Measurements from ENCODE around the gene PRKN.

The PRKN gene

DNA sequence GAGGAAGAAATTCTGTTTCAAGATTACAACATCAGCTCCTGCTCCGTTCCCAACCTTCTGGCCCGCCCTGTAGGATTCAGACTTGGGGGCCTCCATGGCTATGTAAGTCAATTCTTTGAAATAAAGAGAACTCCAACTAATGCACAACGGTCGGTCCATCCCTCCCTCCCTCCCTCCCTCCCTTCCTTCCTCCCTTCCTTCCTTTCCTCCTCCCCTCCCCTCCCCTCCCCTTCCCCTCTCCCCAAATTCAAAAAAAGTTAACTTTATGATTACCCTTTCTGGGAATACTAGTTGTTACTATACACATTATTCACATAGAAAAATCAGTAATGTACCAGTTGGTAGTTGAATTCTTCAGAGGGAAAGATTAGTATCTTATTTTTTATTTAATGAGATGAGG, 1274.0 kb downstream of the PRKN start:
- no peak for DNase-seq

DNA sequence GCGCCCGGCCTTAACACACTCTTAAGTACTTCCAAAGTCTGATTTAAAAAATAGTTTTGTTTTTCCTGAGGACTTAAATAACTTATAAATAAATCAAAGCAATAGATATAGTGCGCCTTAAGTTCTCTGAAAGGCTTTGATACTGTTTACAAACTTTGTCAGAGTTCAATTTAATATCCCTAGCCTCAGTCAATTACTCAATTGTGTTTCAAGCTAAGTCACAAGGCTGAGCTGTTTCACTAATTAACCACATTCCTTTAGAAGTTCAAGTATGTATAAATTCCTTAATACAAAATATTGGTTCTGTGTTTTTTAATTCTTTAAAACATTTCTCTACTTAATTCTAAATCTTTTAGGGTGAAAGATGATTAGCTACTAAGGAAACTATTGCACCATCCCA, 1275.3 kb downstream of the PRKN start:
- no peak for DNase-seq

- DNase-seq: no peak
Observed at GRCh38 chr6:161449521-161449920, 1278.0 kb downstream of the PRKN start.

DNA sequence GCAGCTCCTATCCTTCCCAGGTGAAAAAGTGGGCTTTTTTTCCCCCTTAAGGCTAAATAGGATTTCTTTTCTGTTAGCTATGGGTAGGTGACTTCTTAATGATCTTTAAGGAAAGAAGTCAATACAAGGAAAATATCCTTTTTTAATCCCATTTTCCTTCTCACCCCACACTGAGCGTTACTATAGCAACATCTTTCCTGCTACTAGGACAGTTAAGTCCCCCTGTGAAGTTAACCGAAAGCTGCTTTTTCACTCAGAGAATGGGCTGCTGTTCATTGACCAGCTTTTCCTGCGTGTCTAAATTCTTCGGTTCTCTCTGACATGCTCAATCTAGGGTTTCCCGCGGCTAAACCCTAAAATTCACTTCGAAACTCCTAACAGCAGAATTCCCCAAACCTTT, 1280.6 kb downstream of the PRKN start:
- DNase-seq: no peak

DNA sequence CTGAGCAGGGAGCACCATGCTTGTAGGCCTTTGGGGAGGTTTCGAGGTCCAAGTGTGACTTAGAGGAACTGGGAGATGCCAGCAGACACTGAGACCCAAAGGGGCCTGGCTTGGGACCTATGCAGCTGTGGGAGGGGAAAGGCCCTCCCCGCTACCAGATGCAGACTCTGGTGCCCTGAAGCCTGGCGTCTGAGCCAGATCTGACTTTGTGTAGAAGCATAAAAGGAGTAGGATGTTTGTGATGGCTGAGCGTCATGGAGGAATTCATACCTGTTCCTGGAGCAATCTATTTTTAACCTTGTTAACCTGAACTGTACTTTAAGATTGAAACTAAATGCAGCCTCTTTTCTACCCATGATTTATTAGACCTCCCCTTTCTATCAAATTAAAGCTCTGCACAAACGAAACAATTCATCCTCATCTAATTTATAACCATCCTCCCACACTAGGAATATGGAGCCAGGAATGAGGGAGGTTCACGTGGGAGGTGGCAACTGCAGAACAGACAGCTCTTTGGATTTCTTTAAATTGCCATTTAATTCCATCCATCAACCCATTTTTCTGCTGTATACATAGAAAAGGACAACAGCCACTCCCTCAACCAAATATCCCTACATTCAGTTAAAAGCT, 1281.2 kb downstream of the PRKN start:
- no peak for DNase-seq

GRCh38 chr6:161445021-161445799, 1282.4 kb downstream of the PRKN start:
- no peak for DNase-seq

DNA sequence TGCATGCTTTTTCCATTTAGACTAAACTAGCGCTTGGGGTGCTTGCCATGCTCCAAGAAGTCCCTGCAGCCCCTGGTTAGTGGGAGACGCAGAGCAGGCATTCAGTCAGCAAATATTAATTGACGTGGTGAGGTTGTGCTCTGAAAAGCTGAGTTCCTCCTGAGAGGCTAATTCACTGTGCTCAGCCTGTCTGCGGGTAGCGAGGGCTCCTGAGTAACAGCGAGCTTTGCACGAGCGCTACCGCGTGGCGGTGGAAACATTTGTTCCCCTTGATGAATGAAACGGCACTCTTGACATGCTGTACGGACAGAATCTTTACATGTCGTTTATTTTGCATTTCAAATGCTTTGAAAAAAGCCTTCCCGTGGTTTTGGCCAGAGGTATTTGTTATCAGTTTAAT, 1283.1 kb downstream of the PRKN start:
- no peak for DNase-seq

GRCh38 chr6:161443848-161444247, 1283.7 kb downstream of the PRKN start:
- no peak for DNase-seq

DNA sequence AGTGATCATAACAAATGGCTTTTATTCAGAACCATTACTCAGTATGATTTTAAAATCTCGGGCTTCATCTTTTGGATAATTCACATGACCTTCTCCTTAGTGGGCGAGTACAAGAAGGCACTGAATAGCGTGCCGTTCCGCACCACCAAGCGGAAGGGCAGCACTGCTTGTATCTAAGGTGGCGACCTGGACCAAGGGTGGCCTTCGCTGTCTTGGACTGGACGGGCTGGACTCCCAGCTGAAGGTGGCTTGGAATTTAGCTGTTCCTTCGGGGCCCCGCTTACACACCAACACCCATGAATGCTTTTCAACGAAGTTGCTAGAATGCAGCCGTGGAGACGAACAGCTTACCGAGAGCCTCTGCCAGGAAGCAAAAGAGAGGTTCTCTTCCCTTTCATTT, 1285.1 kb downstream of the PRKN start:
- no peak for DNase-seq

DNA sequence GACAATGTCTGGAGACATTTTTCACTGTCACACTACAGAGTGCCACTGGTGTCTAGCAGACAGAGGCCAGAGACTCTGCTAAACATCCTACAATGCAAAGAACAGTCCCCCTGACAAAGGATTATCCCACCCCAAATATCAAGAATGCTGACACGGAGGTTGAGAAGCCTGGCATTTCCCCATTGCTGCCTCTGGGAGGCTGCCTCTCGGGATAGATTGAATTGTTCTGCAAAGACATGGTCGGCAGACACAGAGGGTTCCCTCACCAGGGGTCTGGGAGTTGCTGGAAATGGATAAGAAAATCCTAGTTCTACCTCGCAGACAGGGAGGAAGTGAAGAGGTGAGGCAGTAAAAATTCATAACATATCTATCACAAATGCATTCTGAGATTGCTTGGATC, 1287.3 kb downstream of the PRKN start:
- DNase-seq: no peak

DNA sequence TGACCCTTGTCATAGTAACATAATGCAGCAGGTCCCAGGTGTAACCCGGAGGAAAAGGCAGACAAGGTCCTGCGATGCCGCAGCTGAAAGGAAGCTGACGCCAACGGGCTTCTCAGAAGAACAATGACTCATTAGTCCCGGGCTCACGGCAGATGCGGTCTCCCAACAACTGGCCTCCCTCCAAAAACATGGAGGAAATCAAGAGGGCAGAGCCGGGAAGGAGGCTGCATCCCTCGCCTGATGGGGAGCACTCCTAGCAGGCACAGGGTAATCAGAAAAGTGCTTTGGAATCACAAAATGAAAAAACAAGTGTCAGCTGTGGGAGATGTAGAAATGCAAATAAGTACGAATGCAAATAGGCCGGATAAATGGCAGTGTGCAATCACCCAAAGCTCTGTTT, 1288.5 kb downstream of the PRKN start:
- no peak for DNase-seq

DNA sequence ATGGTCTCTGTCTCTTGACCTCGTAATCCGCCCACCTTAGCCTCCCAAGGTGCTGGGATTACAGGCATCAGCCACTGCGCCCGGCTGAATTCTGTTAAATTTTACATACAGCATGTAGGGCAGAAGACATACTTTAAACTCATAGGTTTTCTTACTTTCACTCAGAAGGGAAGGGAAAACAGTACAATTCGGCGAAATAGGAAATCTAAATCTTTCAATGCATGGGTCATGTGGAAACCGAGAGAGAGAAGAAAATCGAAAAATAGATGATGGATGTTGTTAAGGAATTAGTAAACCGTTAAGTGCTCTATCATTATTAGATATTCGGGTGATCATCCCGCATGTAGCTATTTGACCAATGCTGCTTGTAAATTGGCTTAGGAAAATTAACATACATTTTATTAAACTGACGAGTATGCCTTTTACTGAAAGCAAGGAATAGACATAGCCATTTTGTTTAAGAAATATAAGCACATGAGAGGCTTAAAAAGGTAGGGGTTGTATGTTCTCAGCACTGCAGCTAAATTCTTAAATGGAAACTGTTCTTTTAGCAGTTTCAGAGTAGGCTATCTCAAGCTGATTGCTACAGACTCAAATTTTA, 1289.0 kb downstream of the PRKN start:
- no peak for DNase-seq

DNA sequence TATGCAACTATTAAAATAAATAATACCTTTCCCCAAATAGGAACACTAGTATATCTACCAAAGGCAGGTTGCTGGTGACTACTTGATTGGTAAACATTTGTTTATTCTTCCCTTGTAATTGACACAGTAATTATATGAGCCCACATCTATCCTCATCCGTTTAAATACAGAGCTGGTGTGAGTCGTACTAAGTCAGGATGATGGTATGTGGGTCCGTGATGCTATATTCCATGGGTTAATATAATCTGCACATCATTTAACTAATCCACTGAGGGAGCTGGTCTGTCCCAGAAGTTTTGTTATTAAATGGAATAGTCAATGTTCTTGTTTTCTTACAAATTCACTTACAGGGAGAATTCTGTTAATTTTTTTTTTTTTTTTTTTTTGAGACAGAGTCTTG, 1289.7 kb downstream of the PRKN start:
- no peak for DNase-seq

DNA sequence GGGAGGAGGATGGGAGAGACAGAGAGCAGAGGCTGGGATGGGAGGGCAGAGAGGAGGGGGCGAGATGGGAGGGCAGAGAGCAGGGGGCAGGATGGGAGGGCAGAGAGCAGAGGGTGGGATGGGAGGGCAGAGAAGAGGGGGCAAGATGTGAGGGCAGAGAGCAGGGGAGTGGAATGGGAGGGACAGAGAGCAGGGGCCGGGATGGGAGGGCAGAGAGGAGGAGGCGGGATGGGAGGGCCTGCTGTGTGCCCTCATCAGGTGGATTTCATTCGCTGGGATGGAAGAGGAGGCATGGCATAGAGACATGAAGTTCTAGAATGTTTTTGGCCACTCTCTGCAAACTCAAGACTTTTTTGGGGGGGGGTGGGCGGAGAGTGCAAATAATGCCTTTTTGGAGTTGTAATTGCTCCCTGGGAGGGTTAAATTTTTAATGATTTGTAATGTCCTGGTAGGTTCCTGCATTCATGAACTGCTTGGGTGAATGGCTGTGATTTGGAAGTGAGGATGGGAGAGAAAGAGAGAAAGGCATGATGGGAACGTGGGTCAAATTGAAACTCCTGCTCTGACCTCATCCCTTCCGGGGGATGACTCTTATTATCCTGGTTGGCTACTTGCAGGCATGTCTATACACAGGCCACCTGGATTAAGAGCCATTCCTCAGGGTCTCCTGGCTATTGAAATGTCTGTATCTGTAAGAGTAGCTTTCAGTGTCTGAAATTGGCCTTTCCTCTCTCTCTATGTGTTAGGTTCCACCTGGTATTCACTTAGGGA, 1291.3 kb downstream of the PRKN start:
- DNase-seq: no peak

DNA sequence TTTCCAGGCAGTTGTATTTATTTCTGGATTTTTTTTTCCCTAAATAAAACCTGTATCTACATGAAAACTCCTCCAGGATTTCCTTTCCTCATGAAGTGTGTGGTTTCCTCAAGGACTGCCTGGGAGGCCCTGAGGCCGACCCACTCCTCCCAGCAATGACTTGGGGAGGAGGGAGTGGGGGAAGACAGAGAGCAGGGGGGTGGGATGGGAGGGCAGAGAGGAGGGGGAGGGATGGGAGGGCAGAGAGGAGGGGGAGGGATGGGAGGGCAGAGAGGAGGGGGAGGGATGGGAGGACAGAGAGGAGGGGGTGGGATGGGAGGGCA, 1291.9 kb downstream of the PRKN start:
- DNase-seq: no peak

DNA sequence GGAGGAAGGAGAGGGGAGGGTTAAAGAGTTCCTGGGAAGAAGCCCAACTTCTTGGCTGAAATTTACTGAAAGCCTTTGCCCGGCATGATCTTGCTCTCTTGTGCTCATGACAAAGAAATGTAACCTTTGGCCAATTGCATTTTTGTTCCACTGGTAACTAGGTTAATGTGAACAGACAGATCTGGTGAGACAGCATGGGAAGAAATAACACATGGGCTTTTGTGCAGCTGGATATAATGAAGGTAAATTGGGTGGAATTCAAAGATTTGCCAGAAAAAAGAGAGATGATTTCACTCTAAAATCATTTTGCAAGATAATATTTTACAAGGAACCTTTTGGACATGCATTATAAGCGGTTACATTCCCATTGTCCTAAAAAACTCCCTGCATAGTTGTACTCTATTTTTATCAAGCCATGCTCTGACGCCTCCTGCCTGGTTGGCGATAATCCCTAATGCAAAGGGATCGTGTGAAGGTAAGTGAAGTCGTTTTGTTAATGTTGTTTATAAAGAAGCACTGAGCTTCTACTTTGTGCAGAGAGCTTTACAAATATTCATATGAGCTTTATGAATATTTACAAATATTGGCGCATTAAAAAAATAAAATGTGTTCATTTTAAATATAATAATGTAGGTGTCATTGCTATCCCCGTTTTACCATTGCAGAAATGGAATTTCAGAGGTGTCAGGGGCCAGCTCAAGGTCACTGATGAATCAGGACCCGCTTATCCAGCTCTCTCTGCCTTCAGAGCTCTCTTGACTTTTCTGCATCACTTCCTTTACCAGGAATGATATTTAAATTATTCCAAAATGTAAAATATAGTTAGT, 1292.4 kb downstream of the PRKN start:
- no peak for DNase-seq

DNA sequence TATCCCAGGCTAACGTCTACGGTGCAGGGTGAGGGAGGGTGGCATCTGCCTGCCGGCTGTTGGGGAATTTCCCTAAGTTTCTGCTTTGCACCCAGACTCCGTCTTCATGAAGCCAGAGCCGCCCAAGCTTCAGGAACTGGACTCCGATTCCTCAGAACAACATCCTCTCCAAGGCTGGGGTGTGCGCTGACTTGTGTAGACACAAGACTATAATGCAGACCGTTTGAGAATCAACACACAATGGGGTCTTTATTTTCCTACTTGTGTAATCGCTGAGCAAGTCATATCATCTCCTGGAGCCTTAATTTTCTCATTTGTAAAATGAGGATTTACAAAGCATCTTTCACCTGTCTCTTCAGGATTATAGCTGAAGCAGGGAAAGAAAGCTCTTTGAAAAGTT, 1293.2 kb downstream of the PRKN start:
- DNase-seq: no peak

DNA sequence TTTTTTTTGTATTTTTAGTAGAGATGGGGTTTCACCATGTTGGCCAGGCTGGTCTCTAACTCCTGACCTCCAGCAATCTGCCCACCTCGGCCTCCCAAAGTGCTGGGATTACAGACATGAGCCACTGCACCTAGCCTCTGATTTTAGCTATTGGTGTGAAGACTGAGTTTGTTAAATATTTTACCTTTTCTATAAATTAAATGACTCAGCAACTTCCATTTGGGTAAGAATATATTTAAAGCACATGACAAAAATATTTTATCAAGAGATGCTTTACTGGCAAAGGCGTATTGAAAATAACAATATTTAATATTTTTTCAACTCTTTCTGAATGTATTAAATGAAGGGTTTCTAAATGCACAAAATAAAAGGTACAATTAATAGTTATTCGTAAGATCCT, 1295.0 kb downstream of the PRKN start:
- DNase-seq: no peak

DNA sequence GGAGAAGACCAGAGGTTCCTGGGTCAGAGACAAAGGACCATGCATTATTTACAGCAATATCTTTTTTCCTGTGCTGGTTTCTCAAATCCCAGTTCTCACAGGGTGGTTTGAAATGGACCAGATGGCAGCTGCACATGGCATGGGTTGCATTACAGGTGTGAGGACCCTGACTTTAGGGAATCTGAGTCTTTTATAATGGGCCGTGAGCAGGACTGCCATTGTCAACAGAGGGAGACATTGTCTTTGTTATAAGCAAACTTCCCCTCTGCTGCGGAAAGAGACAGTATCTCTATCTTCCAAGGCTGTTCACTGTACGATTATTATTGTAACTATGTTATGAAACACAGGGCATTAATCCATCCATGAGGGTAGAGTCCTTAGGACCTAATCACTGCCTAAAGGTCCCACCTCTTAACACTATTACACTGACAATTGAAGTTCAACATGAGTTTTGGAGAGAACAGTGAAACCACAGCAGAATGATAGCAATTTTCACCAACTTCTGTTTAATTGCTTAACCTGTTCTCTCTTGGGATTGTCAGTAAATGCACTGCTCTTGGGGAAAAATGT, 1297.6 kb downstream of the PRKN start:
- no peak for DNase-seq

DNA sequence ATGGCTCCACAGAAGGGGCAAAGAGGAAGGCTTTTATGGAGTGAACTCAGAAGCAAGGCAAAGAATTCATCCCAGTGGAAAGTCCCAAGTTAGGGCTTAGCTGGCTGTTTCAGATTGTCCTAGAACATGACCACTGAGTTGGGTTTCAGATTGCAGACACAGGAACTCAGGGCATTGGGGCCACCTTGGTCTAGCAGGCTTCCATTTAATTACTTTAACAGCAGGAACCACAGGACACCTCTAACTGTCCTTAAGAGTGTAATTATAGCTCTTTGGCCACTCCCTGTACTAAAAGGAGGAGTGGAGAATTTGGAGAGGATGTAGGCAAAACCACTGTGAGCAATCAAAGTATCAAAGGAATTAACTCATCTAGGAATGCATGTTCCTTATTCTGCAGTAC, 1303.1 kb downstream of the PRKN start:
- no peak for DNase-seq

DNA sequence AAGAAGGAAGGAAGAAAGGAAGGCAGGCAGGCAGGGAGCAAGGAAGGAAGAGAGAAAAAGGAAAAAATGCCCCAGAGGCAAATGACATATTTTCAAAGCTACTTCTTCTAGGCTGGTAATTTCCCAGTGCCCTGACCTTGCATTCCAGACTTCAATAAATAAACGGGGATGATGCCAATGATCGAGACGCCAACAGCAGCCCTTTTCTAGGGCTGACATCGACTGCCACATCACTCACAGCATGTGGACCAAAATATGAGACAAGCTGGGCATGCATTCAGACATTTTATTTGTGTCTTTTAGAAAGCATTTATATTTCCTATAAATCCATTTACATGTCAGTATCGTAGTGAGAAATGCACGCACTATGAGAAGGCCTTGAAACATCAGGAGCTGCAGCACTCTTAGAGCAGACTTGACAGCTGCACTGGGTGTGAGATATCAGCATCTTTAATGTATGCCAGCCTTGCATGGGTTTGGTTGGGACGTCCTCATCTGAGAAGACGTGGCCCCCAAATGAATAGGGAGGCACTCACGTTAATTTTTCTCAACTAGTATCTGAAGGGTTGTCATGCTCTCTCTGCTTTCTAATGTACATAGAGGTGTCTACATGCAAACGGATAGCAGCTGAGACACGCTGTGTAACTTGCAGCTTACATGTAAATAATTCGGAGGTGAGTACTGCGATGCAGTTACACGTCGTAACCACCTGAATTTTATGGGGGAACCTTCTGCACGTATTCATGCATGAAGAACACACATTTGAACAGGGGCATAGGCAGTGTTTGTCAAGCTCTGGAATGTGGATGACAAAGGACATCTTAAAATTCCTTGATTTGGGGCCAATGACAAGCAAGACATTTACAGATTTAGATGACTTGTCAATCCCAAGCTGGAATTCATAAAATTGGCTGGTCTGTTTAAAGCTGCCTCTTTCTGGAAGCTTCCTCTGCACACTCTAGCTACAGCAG, 1304.6 kb downstream of the PRKN start:
- no peak for DNase-seq

Data from stimulated activated CD4-positive, alpha-beta T cell treated with anti-CD3 and anti-CD28 coated beads, Interleukin-4, amount 100 ng/mL, for 4 hours (primary cell).